ENCODE results near the gene PRCC. TPM values are rescaled to one million over a fixed set of nuclear protein-coding genes. Genes with fewer than 3 reads are reported as not detected.
"Not testable (repeated sequence)": the region's sequence is repeated elsewhere in the genome, so short reads cannot be mapped to it uniquely, and the experiment has no call there.

PRCC gene
- total RNA-seq, 1 donor from 2014 or later, result 60.9 TPM

DNA sequence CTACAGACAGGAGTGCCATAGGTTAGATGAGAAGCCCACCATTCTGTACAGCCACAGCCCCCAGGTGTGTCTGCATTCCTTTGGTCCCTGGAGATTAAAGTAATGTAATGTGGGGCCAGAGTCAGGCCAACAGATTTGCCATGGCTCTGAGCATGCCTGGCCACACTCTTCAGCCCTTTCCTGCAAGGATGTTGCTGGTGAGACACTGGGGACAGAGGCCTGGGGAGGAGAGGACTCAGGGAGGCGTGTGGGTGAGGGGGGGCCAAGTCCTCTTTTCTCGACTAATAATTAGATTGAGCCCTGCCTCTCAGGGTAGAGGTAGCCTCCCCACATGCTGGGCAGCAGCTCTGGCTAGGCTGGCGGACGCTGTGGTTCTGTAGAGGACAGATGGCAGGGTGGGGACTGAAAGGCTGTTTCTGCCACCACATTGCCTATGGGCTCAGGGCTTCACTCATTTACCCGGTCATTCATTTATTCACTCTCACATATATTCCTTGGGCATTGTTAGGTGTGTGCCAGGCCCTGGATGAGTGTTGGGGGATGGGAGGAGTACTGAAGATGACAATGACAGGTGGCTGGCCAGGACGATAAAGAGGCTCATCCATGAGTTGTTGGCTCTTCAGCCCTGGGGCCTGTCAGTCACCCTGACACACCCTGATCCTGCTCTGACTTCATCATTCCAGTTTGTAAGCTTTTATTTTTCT, 7.1 kb upstream of the PRCC start:
- Mint-ChIP-seq H3K27me3 (ENCODE audit: low read depth) (no peaks in the 10 kb centered on the region), H3K4me1 (ENCODE audit: low read depth) (no peaks in the 10 kb centered on the region), H3K36me3 (ENCODE audit: low read depth) (no peaks in the 10 kb centered on the region), H3K9me3 (ENCODE audit: low read depth) (no peaks in the 10 kb centered on the region), H3K4me3 (ENCODE audit: unreplicated experiment) (no peak overlapping the region), H3K27ac (ENCODE audit: unreplicated experiment) (no peak overlapping the region)
- TF ChIP-seq, protein P1, sequence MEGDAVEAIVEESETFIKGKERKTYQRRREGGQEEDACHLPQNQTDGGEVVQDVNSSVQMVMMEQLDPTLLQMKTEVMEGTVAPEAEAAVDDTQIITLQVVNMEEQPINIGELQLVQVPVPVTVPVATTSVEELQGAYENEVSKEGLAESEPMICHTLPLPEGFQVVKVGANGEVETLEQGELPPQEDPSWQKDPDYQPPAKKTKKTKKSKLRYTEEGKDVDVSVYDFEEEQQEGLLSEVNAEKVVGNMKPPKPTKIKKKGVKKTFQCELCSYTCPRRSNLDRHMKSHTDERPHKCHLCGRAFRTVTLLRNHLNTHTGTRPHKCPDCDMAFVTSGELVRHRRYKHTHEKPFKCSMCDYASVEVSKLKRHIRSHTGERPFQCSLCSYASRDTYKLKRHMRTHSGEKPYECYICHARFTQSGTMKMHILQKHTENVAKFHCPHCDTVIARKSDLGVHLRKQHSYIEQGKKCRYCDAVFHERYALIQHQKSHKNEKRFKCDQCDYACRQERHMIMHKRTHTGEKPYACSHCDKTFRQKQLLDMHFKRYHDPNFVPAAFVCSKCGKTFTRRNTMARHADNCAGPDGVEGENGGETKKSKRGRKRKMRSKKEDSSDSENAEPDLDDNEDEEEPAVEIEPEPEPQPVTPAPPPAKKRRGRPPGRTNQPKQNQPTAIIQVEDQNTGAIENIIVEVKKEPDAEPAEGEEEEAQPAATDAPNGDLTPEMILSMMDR (IDR thresholded peaks at IDR 0.05), result no peak
- peak; percentile 75 for DNase-seq (ENCODE audit: low spot score)

DNA sequence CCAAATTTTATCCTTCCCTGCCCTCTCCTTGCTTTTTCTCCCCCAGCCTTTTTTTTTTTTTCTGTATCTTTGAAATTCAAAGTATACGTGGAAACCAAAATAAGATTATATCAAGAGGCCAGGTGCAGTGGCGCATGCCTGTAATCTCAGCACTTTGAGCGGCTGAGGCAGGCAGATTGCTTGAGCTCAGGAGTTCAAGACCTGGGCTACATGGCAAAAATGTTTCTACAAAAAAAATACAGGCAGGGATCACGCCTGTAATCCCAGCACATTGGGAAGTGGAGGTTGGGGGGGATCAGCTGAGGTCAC, 6.6 kb upstream of the PRCC start:
- Mint-ChIP-seq H3K27me3 (ENCODE audit: low read depth) (no peaks in the 10 kb centered on the region), H3K4me3 (ENCODE audit: unreplicated experiment) (no peak overlapping the region), H3K9me3 (ENCODE audit: low read depth) (no peaks in the 10 kb centered on the region), H3K27ac (ENCODE audit: unreplicated experiment) (no peak overlapping the region), H3K36me3 (ENCODE audit: low read depth) (no peaks in the 10 kb centered on the region), H3K4me1 (ENCODE audit: low read depth) (no peaks in the 10 kb centered on the region)
- TF ChIP-seq, protein P1 (IDR thresholded peaks at IDR 0.05), result no peak
- peak; percentile 22 for DNase-seq (ENCODE audit: low spot score)

DNA sequence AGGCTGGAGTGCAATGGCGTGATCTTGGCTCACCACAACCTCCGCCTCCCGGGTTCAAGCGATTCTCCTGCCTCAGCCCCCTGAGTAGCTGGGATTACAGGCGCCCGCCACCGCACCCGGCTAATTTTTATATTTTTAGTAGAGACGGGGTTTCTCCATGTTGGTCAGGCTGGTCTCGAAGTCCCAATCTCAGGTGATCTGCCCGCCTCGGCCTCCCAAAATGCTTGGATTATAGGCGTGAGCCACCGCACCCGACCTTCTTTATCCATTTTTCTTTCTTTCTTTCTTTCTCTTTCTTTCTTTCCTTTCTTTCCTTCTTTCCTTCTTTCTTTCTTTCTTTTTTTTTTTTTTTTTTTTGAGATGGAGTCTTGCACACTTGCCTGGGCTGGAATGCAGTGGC, 2.2 kb upstream of the PRCC start:
- not testable (repeated sequence) for H3K27ac Mint-ChIP-seq (ENCODE audit: unreplicated experiment); H3K9me3 Mint-ChIP-seq (ENCODE audit: low read depth); H3K27me3 Mint-ChIP-seq (ENCODE audit: low read depth); H3K36me3 Mint-ChIP-seq (ENCODE audit: low read depth); H3K4me3 Mint-ChIP-seq (ENCODE audit: unreplicated experiment)
- peaks cover 17% of the 10 kb centered on the region for H3K4me1 Mint-ChIP-seq (ENCODE audit: low read depth)
- peak; percentile 9 for DNase-seq (ENCODE audit: low spot score)

DNA sequence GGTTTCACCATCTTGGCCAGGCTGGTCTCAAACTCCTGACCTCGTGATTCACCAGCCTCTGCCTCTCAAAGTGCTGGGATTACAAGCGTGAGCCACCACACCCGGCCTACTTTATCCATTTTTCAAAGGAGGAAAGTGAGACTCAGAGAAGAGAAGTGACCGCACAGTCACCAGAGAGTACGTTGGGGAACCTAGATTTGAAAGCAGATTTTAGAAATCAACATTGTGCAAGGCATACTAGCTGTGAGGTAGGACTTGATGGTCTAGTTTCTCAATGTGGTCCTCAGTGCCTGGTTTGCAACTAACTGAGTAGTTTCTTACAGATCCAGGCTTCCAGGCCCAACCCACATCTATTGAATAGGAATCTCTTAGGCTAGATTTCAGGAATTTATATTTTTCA, 1.7 kb upstream of the PRCC start:
- Mint-ChIP-seq H3K36me3 (ENCODE audit: low read depth) (no peaks in the 10 kb centered on the region), H3K4me1 (ENCODE audit: low read depth) (peaks cover 20% of the 10 kb centered on the region), H3K27me3 (ENCODE audit: low read depth) (no peaks in the 10 kb centered on the region), H3K27ac (ENCODE audit: unreplicated experiment) (no peak overlapping the region), H3K4me3 (ENCODE audit: unreplicated experiment) (no peak overlapping the region), H3K9me3 (ENCODE audit: low read depth) (no peaks in the 10 kb centered on the region)
- DNase-seq (ENCODE audit: low spot score), result no peak
- TF ChIP-seq, protein P1 (IDR thresholded peaks at IDR 0.05), result no peak

DNA sequence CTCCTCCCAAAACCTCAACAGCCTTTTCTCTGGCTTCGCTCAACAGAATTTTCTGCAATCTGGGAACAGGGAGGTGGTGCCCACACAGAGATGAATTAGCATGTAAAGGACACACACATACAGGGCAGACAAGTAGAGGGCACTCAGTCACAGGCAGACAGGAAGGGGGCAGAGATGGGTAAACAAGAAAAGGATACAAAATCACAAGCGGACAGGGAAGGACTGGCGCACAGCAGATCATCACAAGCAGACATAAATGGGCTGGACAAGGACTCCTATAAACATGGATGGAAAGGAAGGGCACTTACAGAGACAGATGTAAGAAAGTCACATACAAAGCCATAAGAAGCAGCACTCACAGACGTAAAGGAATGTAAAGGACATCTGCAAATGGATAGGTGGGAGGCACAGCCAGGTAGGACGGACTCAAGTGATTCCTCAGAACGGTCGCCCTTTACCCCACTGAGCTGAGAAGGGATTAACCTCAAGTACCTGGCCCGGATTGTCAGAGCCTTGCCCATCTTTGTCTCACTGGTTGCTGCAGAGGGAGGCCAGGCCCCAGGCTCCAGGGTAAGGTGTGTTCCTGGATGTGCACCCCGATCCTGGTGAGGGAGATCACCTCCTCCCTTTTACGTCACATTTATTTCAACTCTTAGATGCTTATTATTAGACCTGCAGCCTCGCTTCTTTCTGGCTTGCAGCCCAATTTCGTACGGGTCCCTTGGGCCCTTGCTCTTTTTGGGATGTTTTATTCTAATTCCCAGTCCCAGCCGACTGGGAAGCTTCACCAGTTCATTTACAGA, 836 bp upstream of the PRCC start:
- DNase-seq (ENCODE audit: low spot score), result peak; percentile 55
- H3K4me1 Mint-ChIP-seq (ENCODE audit: low read depth), result peaks cover 28% of the 10 kb centered on the region
- H3K27me3 Mint-ChIP-seq (ENCODE audit: low read depth), result no peaks in the 10 kb centered on the region
- no peak overlapping the region for H3K4me3 Mint-ChIP-seq (ENCODE audit: unreplicated experiment)
- peaks cover 6% of the 10 kb centered on the region for H3K36me3 Mint-ChIP-seq (ENCODE audit: low read depth)
- no peak overlapping the region for H3K27ac Mint-ChIP-seq (ENCODE audit: unreplicated experiment)
- TF ChIP-seq, protein P1 (IDR thresholded peaks at IDR 0.05), result no peak
- H3K9me3 Mint-ChIP-seq (ENCODE audit: low read depth), result no peaks in the 10 kb centered on the region
